HG03064 (cell line): ENCODE results near the gene LTBP1.
"Not testable (repeated sequence)": the region's sequence is repeated elsewhere in the genome, so short reads cannot be mapped to it uniquely, and the experiment has no call there.

Experiments
- ATAC-seq: cut with Tn5 transposase; IDR thresholded peaks from one replicate; pipeline ENCODE4 v1.9.1; 2021; ENCODE audit warnings: low read depth; ENCODE audit not compliant: unreplicated experiment

Gene LTBP1

DNA sequence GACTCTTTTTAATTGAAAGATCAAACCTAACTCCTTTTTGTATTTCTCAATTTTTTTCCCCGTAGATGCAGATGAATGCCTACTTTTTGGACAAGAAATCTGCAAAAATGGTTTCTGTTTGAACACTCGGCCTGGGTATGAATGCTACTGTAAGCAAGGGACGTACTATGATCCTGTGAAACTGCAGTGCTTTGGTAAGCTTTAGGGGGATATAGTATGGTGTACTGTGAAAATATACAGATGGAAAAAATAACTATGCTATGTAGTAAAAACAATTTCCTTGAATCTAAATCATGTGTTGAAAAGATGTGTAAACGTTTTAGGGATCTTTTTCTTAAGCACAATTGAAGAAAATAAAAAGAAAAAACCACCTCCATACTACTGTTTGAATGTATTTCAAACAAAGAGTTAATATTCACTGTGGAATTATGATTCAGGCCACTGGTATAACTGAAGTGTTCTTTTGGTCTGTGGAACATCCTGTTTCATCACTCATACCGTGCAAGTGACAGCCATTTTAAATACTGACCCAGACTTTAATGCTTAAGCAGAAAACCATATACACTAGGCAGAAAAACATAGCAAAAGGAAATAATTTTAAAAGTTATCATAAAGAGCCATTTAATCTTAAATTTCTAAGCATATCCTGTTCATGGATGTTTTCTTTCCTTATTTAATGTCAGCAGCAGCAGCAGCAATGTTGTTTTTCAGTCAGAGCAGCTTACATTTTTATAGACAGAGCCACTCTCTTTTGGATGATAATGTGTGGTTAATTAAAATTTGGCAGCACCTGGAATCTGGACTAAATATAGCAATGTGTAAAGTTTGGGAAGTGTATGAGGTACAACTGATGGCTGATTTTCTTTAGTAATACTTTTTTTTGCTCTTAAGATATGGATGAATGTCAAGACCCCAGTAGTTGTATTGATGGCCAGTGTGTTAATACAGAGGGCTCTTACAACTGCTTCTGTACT is 416.9 kb downstream of the LTBP1 start:
- no peak for ATAC-seq

DNA sequence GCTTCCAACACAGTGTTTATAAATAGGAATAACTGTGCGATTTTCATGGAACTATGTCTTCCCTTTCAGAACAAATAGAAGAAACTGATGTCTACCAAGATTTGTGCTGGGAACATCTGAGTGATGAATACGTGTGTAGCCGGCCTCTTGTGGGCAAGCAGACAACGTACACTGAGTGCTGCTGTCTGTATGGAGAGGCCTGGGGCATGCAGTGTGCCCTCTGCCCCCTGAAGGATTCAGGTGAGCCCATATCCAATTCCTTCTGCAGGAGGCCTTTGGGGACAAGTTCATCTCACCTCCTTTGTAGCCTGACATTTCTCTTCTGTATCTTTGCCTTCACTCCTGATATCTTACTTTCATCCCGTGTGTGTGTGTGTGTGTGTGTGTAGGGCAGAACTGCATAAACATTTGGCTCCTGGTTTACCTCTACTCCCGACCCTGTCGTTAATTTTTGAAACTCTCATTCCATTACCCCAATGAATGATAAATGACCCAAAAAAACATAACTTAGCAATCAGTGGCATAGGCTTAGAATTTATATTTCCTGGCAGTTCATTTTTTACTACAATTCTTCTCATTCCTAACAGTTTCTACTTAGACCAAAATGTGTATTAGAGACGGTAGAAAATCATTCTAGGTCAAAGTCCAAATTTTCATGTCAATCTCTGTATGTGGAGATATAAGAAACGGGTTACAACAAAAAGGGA is 418.7 kb downstream of the LTBP1 start:
- ATAC-seq = no peak

DNA sequence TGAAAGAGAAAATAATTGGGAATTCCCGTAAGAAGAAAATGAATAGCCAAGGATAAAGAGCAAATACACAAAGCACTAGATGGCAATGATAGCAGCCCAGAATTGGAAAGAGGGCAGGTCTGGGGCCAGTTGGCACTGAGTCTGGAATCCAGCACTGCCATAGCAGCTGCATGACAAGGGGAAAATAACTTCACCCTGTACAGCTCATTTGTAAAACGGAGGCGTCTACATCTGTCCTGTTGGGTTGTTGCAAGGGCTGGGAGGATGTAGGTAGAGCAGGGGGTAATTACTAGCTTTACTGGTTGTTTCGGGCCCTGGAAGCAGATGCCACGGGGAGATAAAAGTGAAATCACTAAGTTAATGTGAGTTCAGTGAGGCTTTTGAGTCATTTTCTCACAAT is 419.7 kb downstream of the LTBP1 start:
- no peak for ATAC-seq

DNA sequence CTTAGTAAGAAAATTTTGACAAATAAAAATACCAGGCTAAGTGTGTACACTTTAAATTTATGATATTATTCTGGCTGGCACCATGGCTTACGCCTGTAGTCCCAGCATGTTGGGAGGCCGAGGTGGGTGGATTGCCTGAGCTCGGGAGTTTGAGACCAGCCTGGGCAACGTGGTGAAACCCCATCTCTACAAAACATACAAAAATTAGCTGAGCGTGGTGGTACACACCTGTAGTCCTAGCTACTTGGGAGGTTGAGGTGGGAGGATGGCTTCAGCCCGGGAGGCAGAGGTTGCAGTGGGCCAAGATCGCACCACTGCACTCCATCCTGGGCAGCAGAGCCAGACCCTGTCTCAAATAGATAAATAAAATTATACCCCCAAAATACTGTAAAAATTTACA is 421.8 kb downstream of the LTBP1 start:
- not testable (repeated sequence) for ATAC-seq

DNA sequence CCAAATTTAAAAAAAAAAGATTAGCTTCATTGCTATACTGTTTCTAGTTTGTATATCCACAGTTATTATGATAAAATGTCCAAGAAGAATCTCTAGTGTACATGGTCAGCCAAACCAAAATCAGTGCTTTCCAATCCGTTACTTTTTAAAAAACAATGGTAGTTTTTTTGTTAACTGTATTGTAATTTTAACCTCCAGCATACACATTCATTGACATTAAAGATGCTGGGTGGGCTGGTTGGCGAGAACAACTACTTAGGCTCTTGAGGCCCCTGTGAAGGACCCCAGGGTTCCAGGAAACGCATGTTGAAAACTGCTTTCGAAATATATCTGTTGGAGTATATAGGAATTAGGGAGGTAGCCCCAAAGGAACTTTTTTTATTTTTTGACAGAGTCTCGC is 422.4 kb downstream of the LTBP1 start:
- ATAC-seq = no peak

DNA sequence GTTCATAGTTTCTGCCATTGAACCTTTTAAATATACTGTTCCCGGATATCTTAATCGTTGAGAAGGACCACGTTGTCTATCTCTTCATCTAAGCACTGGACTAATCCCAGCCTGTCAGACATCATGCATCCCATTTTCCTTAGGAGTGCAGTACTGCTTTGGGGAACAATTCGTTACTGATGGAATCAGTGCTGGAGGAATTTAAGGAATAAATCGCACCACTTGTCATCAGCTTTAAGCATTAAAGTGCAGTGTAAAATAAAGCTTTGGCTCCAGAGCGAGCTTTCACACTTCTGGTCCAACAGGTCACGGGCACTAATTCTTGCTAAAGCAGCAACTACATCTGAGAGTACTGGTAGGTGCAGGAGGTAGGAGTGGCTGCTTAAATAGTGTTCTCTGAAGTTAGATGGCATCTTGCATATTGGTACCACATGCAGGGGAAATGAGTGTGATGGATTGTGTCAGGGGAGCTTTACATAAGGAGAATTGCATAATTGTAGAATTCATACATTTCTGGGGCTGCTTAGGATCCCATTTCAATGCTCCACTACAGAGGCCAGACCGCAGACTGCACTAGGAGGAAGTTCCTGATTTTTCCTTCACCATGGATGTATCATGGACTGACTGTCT is 424.0 kb downstream of the LTBP1 start:
- ATAC-seq = no peak

DNA sequence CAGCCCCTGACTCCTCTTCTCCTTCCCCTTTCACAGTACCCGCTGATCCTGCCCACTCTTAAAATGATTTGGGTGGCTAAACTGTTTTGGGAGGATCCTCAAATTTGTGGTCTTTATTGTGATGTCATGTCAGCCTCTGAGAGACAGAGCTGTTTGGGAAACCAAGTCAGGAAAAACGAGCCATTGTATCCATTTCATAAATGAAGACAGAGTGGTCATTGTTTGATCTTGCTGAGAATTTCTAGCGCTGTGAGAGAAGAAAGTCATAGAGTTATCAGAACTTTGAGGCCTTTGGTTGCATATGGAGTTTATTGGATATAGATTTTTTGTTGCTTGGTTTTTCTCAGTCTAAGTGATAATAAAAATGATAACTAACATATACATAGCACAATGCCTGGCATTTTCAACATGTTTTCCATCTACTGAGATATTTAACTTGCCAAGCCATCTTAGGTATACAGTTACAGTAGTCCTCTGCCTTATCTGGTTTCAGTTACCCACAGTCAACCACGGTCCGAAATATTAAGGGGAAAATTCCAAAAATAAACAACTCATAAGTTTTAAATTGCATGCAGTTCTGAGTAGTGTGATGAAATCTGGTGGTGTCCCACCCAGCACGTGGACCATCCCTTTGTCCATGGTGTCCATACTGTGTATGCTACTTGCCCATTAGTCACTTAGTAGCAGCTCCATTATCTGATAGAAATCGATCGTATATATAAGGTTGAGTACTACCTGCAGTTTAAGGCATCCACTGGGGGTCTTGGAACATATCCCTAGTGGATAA is 424.7 kb downstream of the LTBP1 start:
- no peak for ATAC-seq

DNA sequence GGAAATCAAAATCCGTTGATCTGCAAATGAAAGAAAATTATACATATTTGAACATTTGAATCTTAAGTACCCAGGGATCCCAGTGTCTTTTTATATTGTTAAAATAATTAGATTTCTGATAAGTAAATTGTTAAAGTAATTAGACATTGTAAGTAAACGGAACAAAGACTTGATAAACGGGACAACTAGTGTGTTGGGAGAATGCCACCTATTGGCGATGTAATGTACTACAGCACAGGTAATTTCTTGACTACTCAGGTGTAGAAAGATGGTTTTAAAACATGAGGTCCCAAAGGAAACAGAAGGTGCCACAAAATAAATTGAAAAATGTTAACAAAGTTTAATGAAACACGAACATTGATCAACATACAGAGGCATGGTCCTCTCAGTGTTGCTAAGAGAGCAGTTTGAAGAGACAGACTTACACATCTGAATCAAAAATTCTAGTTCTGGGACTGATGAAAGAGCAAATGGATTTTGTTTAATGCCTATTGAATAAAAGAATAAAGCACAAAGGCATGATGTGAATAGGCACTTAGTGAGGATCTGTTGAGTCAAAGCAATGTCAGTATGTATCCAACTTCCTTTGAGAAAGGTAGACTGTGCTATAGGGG is 426.3 kb downstream of the LTBP1 start:
- no peak for ATAC-seq

DNA sequence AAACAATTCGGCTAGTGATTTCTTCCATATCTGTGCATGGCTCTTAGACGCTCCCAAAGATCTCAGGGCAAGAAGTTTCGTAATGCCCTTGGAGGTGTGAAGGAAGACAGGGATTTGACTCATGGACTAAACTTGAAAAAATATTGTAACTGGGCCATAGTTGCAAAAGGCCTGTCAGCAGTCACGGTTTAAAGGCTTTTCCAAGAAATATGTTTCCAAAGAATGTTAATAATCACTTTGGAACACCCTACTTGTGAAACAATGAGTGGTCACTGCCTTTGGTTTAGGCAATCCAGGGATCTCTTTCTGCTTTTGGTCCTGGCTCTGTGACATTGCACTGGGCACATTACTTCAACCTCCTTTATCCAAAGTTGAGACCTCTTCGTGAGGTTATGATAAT is 427.2 kb downstream of the LTBP1 start:
- no peak for ATAC-seq

DNA sequence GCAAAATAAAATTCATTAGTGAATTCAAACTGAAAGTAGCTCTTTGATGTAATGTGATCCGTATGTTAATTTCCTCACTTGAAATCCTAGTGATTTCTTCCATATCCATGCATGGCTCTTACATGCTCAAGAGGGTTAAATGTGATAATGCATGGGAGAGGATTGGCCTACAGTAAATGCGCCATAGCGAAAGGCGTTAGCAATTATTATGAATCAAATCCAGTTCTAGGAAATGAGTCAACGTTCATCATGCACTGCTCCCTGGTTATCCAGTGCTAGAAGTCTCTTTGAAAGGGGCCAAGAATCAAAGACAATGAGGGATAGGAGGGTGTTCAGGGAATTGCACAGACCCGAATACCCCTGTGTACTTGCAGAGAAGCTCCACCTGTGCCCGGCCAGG is 428.3 kb downstream of the LTBP1 start:
- ATAC-seq = no peak

DNA sequence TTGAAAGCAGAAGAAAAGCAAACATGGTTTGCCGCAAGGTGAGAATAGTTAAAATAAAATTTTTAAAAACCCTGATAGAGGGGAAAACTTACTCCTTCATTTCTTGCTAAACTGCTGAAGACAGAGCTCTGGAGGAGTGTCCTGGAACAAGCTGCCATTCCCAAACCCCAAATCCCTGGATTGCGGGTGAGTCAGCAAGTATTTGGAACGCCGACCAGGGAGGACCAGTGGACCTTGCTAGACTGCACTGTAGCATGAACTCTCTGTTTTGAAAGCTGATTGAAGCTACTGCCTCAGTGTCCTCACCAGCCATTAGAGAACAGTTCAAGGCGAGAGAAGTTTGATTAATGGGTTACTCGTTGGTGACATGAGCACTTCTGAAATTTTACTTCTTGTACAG is 430.3 kb downstream of the LTBP1 start:
- ATAC-seq = no peak

DNA sequence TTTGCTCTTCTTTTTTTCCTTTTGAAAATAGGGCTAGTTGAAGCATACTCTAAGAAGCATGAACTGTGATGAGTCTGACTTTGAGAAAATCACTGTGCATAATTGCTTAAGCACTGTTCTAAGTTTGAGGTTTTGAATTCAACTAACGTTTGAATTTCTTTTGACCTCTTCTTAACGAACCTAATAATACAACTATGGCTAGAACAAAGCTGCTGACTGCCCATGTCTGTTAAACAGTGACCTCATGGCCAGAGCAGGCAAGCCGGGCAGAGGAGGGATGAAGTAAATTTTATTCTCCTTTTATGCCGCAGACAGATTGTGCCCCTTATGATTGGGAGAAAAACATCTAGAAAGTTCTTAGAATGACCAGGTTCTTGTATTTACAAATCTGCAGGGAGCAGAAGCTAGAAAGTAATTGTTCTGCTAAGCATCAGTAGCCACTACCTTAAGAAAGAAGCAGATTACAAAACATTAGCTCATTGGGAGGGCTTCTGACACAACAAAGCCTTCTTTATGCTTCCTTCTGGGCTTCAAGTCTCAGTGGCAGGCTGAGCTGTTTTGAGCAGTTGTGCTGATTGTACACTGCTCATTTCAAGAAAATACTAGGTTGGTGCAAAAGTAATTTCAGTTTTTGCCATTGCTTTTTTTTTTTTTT is 431.9 kb downstream of the LTBP1 start:
- no peak for ATAC-seq

DNA sequence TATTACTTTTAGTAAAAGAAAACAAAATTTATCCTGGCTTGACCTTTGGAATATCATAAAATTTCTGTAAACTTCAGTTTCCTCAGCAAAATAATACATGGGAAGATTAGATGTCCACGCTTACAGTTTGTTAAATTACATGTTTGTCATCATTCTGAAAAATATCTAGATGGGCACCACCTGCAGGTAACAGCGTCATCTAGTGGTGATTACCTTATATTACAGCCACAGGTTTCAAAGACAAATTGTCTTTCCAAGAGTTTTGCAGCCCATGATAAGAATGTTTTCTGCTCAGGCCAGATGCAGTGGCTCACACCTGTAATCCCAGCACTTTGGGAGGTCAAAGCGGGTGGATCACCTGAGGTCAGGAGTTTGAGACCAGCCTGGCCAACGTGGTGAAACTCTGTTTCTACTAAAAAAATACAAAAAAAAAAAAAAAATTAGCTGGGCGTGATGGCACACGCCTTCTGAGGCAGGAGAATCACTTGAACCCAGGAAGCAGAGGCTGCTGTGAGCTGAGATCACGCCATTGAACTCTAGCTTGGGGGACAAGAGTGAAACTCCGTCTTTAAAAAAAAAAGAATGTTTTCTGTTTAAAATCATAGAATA is 433.4 kb downstream of the LTBP1 start:
- no peak for ATAC-seq

DNA sequence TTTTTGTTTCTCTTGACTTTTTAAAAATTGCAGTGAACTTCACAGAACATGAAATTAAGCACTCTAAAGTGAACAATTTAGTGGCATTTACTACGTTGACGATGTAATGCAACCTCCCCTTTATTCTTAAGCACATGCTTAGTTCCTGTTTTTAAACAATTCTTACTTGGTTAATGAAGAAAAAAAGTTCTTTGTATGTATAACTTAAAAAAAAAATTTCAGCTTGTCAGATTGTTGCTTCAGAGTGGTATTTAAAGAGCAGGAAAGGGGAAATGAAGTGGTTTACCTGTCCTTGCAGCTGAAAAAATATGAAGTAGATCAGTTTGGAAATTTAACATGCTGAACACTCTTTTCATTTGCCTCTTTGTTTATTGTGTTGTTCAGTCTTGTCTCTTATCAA is 434.0 kb downstream of the LTBP1 start:
- no peak for ATAC-seq

DNA sequence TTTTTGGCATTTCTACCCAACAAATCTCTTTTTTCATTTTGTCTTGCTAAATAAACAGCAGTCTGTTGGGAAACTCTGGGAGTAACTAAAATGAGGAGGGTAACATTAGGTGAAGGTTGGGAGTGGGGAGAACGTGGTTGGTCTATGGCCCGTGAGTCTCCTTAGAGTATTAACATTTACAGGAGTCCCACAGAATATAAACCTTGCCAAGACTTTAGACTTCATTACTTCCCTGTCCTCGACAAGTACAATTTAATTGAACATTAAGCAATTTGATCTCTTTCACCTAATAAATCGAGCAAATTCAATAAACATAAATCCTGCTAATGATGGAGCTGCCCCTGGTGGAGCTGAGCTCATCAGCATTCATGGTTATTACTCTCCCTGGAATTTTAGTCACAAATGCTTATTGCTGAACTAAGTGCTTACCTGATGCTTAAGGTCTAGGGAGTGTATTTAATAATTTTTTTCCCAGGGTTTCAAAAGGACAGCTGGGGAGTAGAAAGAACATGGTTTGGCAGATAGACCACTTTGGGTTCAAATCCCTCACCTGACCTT is 434.6 kb downstream of the LTBP1 start:
- ATAC-seq = no peak

DNA sequence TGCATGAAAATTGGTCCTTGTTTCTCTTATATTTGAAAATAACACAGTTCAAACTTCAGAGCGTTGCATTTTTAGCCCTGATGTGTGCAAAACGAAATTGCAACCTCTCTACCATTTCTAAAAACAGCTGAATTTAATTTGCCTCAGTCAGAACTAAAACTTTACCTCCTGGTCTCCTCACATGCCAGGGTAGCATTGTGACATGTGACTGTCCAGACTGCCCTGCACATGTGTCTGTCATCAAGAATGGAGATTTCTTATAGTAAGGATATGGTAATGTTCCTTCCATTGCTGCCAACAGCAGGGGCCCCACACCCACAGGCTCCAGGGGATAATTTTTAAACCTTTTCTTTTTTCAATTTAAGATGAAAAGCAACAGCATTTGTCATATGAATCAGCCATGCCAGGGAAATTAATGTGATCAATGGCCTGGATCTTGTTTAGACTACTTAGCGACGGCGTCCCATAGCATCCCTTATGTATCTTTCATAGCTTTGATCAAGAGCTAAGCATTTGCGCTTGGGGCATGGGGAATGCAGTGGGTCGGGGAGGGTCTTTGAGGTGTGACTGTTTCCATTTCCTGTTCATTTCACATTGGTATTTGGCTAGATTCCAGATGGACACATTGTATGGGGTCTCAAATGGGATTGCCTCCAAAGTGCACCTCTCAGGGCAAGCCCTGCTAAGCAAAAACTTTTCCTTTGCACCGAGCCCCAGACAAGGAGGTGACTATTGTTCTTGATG is 437.3 kb downstream of the LTBP1 start:
- ATAC-seq = no peak

DNA sequence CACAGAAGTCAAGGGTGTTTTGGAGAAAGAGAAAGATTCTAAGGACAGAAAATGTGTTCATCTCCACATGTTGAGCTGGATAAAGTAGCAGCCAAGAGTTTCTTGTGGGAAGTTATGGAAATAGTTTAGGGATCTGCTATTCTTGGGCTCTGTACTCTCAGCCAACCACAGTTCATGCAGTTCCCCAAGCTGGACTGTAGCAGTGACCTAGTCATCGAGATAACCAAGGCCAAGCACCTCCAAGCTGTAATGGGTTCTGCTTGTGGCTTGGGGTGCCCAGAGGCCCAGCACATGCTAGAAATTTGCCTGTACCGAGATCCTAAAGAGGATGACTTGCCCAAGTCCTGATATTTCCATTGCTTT is 437.8 kb downstream of the LTBP1 start:
- ATAC-seq = no peak

DNA sequence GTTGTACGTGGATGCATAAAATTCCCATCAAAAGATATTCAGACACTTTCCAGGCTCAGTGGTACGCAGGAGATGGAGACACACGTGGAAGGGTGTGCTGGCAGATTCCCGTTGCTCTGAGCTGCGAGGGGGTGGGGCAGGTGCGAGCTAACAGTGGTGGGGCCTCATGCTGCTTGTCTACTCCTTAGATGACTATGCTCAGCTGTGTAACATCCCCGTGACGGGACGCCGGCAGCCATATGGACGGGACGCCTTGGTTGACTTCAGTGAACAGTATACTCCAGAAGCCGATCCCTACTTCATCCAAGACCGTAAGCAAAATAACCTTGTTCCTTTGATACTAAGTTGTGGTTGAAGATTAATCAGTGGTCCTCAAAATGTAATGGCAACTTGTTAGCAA is 442.2 kb downstream of the LTBP1 start:
- ATAC-seq = no peak
